T-helper 1 cell treated with Interleukin-12 subunit alpha and Interleukin-12 subunit beta and Interleukin-4 antibody, amounts not matched to agents 30 ng/mL and 1 ng/mL, for 36 hours (primary cell): Measurements from ENCODE around the gene NUP42. TPM values are rescaled to one million over a fixed set of nuclear protein-coding genes. Genes with fewer than 3 reads are reported as not detected.

Experiments
- intact Hi-C: fragments of 100-400 bp; cut with micrococcal nuclease; formaldehyde crosslinking; loops from one replicate; pipeline ENCODE4 v1.15.1; 2024
- total RNA-seq: library from RNA; stranded (reverse); gene quantifications from 2 replicates; pipeline ENCODE4 v1.2.3, GENCODE V29; 2022

NUP42 gene
- total RNA-seq, 1 donor from 2014 or later: 44.2 TPM

DNA sequence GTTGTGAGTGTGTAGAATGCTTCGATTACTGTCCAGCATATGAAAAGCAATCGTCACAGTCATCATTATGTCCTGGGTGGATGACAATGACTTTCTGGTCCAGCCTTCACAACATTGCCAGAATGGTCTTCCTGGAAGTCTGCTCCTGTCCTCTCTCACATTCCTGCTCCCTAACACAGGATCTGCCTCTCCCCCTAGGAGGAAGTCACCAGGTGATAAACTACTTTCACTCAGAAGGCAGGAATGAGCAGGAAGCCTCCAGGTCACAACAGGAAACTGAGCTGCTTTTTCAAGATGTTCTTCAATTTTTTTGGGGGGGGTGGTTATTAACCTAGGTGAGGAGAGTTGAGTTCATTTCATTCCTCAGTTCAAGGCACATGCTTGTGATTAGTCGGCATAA lies 51.1 kb downstream of the NUP42 start:
- intact Hi-C loops: no loop called here

DNA sequence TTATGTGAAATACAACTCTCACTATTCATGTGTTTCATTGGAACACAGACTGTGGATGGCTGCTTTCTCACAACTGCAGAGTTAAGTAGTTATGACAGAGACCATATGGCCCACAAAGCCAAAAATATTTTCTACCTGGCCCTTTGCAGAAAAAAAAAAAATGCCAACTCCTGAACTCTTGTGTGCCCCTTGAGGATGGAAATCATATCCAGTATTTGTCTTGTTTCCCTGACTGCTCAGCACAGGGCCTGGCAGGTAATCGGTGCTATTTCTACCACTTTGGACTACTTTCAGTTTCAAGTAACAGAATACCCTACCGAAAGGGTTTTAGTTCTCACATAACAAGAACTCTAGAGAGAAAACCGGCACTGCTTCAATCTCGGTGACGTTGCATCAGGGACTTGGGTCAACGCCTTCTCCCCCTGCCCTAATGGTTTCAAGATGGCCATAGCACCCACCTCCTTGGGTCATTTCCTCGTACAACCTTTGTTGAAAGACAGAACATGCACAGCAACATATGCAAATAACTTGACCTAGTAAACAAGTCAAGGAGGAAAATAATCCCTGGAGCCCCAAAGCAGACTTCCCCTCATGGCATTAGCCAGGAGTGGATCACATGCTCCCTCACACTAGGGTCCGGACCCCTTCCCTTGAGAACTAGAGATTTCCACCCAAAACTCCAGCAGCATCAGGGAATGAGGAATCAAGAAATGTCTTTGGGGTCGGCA lies 52.9 kb downstream of the NUP42 start:
- intact Hi-C loops: no loop called here

- intact Hi-C loops: no loop called here
These were observed 54.0 kb downstream of the NUP42 start for GRCh38 chr7:23235813-23236221.

GRCh38 chr7:23237000-23237399 lies 55.2 kb downstream of the NUP42 start:
- intact Hi-C loops: no loop called here

GRCh38 chr7:23238983-23239652 lies 57.3 kb downstream of the NUP42 start:
- intact Hi-C loops: no loop called here

GRCh38 chr7:23239698-23240097 lies 57.9 kb downstream of the NUP42 start:
- intact Hi-C loops: no loop called here

- intact Hi-C loops: no loop called here
These were observed 60.5 kb downstream of the NUP42 start for GRCh38 chr7:23242321-23242720.

DNA sequence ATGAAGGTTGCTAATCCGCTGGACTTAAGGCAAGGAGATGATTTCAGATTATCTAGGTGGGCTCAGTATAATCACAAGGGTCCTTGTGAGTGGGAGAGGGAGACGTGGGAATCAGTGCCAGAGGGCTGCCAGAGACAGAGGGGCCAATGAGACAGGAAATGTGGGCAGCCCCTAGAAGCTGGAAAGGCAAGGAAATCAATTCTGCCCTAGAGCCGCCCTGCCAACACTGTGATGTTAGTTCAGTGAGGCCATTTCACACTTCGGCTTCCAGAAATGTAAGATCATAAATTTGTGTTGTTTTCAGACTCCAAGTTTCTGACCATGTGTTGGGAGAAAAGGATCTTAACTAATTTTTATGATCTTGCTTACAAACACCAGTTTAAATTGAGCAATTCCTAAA lies 61.1 kb downstream of the NUP42 start:
- intact Hi-C loops: no loop called here

- intact Hi-C loops: no loop called here
These were observed 64.7 kb downstream of the NUP42 start, which contains the start of gene GPNMB for GRCh38 chr7:23246555-23246954. TSS of gene GPNMB (plus strand) at chr7:23246775. CDS start at chr7:23246858, 83 bp downstream.

GRCh38 chr7:23247046-23247602 lies 65.3 kb downstream of the NUP42 start:
- intact Hi-C loops: no loop called here

- intact Hi-C loops: no loop called here
These were observed 65.9 kb downstream of the NUP42 start for GRCh38 chr7:23247603-23248335.

DNA sequence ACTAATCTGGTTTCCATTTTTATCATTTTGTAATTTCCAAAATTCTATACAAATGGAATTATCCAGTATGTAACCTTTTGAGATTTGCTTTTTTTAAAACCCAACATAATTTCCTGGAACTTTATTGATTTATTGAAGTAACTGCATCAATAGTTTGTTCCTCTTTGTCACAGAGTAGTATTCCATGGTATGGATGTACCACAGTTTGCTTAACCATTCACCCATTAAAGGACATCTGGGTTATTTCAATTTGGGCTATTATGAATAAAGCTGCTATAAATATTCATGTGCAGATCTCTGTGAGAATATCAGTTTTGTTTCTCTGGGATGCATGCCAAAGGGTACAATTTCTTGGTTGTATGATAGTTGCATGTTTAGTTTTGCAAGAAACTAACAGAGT lies 67.6 kb downstream of the NUP42 start:
- intact Hi-C loops: no loop called here

Other genes starting within 250 kb of the NUP42 start
- gene HYCC1, start 167.9 kb upstream of the NUP42 start, total RNA-seq: 61.3 and 64.2 TPM in 2 replicates
- gene KLHL7, start 76.3 kb upstream of the NUP42 start, total RNA-seq: 13.1 and 14.6 TPM in 2 replicates
- gene GPNMB, start 64.7 kb downstream of the NUP42 start, total RNA-seq: 0.69 and 1.9 TPM in 2 replicates
- 49.2 and 56.2 TPM in 2 replicates for gene MALSU1, start 117.3 kb downstream of the NUP42 start, total RNA-seq